ENCODE measurements around the gene KCNAB2. TPM values are rescaled to one million over a fixed set of nuclear protein-coding genes. Genes with fewer than 3 reads are reported as not detected.

Gene KCNAB2
- total and polyA plus RNA-seq, 2 donors (not counting 1 experiment from before 2014, with no cell fraction given) = 90.7 to 143 TPM

DNA sequence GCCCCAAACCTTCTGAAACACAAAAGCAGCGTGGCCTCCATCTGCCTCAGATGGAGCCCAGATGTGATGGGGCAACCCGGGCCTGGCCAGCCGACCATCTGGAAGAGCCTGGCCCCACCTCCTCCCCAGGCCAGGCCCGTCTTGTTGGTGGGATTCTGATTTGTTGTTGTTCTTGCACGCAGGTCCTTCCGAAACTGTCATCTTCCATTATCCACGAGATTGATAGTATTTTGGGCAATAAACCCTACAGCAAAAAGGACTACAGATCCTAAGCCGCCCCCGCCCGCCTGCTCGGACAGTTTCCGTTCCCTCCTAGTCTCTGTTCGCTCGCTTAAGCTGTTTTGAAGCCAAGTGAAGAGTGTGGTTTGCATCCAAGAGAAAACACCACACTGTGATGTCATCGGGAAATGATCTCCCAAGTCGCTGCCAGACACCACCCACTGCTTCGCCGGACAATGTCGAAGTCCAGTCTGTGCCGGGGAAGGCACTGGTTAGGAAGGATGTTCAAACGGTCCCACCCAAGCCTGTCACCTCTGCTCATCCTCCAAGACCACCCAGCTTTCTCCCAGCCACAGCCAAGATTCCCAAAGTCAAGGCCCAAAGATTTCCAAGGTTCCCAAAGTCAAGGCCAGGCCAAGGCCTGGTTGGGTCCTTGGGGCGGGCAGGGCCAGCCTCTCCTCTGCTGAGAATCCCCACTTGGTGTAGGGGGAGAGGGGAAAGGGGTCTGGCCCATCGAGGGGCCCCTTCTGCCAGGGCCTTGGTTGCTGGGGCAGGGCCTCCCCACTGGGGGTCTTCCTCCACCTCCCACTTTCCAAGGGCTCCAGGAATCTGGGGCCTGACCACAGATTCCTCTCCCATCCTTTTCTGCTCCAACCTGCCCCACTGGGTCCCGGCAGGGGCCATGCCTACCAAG, 52.9 kb downstream of the KCNAB2 start:
- ChIA-PET CTCF (no interaction called here), POLR2A (interaction anchor here (0.6 kb wide), 1 partner anchor 593 kb away, joined by 3 read pairs; no protein-coding TSS in a partner anchor)
- Mint-ChIP-seq H3K27me3 (no peaks in the 10 kb centered on the region), H3K9me3 (ENCODE audit: insufficient read depth) (no peaks in the 10 kb centered on the region), H3K27ac (no peak overlapping the region), H3K4me3 (no peak overlapping the region), H3K4me1 (no peaks in the 10 kb centered on the region)
- Histone ChIP-seq H3K9ac (ENCODE audit: low read length) (no peak overlapping the region), H3K4me2 (replicated peaks; ENCODE audit: low read depth, low read length, poor library complexity, severe bottlenecking) (no peak overlapping the region), H3K79me2 (ENCODE audit: control insufficient read depth, insufficient read depth, low read length) (no peaks in the 10 kb centered on the region), H2AFZ (ENCODE audit: insufficient read depth, low read depth, low read length, poor library complexity, severe bottlenecking) (no peak overlapping the region), H3K36me3 (replicated peaks in 1 of 2; ENCODE audit: control extremely low read depth in 1 of 2, control insufficient read depth in 1 of 2, extremely low read depth in 1 of 2, insufficient read depth in 2 of 2, low read length in 1 of 2) (peaks cover 2 to 20% of the 10 kb centered on the region in 2 experiments), H3K9me3 (ENCODE audit: control extremely low read depth in 1 of 3, control insufficient read depth in 2 of 3, insufficient read depth in 1 of 3, low read length in 2 of 3) (no peaks in the 10 kb centered on the region), H3K27ac (ENCODE audit: low read length in 2 of 2) (no peak overlapping the region), H4K20me1 (ENCODE audit: control insufficient read depth, insufficient read depth, low read length, poor library complexity, severe bottlenecking) (no peaks in the 10 kb centered on the region), H3K4me3 (ENCODE audit: control extremely low read depth in 1 of 5, extremely low read depth in 1 of 5, insufficient read depth in 1 of 5, low read depth in 2 of 5, low read length in 4 of 5) (no peak overlapping the region), H3K4me1 (ENCODE audit: control insufficient read depth in 2 of 2, insufficient read depth in 2 of 2, low read length in 2 of 2) (no peaks in the 10 kb centered on the region), H3K27me3 (replicated peaks in 1 of 4; ENCODE audit: control extremely low read depth in 1 of 4, control insufficient read depth in 3 of 4, insufficient read depth in 4 of 4, low read length in 3 of 4) (peaks cover 0 to 9% (median 0%) of the 10 kb centered on the region in 4 experiments)
- intact Hi-C loops (cut with micrococcal nuclease) = no loop called here
- DNase-seq (no peak), ATAC-seq (ENCODE audit: low read depth) (no peak)
- TF ChIP-seq EZH2 (IDR thresholded peaks at IDR 0.05; ENCODE audit: borderline replicate concordance, insufficient read depth, low read depth, low read length, poor library complexity, severe bottlenecking) (no peak), CTCF (IDR thresholded peaks at IDR 0.05) (no peak)
- 94% methylated on average over 11 of the region's 24 CpGs for WGBS (ENCODE audit: insufficient coverage)

GRCh38 chr1:6099297-6099696, 53.6 kb downstream of the KCNAB2 start:
- intact Hi-C loops (cut with micrococcal nuclease) = no loop called here
- POLR2A ChIA-PET = interaction anchor here (0.6 kb wide), 1 partner anchor 594 kb away, joined by 3 read pairs; no protein-coding TSS in a partner anchor
- ATAC-seq (ENCODE audit: low read depth) (no peak), DNase-seq (no peak)
- Histone ChIP-seq H3K79me2 (ENCODE audit: control insufficient read depth, insufficient read depth, low read length) (no peaks in the 10 kb centered on the region), H3K4me1 (ENCODE audit: control insufficient read depth in 2 of 2, insufficient read depth in 2 of 2, low read length in 2 of 2) (no peaks in the 10 kb centered on the region), H3K27ac (ENCODE audit: low read length in 2 of 2) (no peak overlapping the region), H3K4me2 (replicated peaks; ENCODE audit: low read depth, low read length, poor library complexity, severe bottlenecking) (no peak overlapping the region), H2AFZ (ENCODE audit: insufficient read depth, low read depth, low read length, poor library complexity, severe bottlenecking) (no peak overlapping the region), H3K9me3 (ENCODE audit: control extremely low read depth in 1 of 3, control insufficient read depth in 2 of 3, insufficient read depth in 1 of 3, low read length in 2 of 3) (no peaks in the 10 kb centered on the region), H4K20me1 (ENCODE audit: control insufficient read depth, insufficient read depth, low read length, poor library complexity, severe bottlenecking) (no peaks in the 10 kb centered on the region), H3K4me3 (ENCODE audit: control extremely low read depth in 1 of 5, extremely low read depth in 1 of 5, insufficient read depth in 1 of 5, low read depth in 2 of 5, low read length in 4 of 5) (no peak overlapping the region), H3K27me3 (replicated peaks in 1 of 4; ENCODE audit: control extremely low read depth in 1 of 4, control insufficient read depth in 3 of 4, insufficient read depth in 4 of 4, low read length in 3 of 4) (peaks cover 0 to 9% (median 0%) of the 10 kb centered on the region in 4 experiments), H3K9ac (ENCODE audit: low read length) (no peak overlapping the region), H3K36me3 (replicated peaks in 1 of 2; ENCODE audit: control extremely low read depth in 1 of 2, control insufficient read depth in 1 of 2, extremely low read depth in 1 of 2, insufficient read depth in 2 of 2, low read length in 1 of 2) (peaks cover 2 to 15% of the 10 kb centered on the region in 2 experiments)
- CTCF ChIA-PET = interaction anchor here (0.5 kb wide), 1 partner anchor 205 kb away, joined by 3 read pairs; no protein-coding TSS in a partner anchor
- no peaks in the 10 kb centered on the region for H3K27me3 Mint-ChIP-seq
- H3K27ac Mint-ChIP-seq = no peak overlapping the region
- 90% methylated on average over 11 of the region's 15 CpGs for WGBS (ENCODE audit: insufficient coverage)
- TF ChIP-seq EZH2 (IDR thresholded peaks at IDR 0.05; ENCODE audit: borderline replicate concordance, insufficient read depth, low read depth, low read length, poor library complexity, severe bottlenecking) = no peak
- no peak for TF ChIP-seq CTCF (IDR thresholded peaks at IDR 0.05)
- no peak overlapping the region for H3K4me3 Mint-ChIP-seq
- H3K4me1 Mint-ChIP-seq = no peaks in the 10 kb centered on the region
- H3K9me3 Mint-ChIP-seq (ENCODE audit: insufficient read depth) = no peaks in the 10 kb centered on the region
